ENCODE data around the gene ADGRG6.

Gene ADGRG6

GRCh38 chr6:142354650-142355049 is 52.8 kb downstream of the ADGRG6 start:
- no peak for DNase-seq

- DNase-seq: no peak
Measured at GRCh38 chr6:142355520-142356174, 53.8 kb downstream of the ADGRG6 start.

GRCh38 chr6:142356201-142356883 is 54.5 kb downstream of the ADGRG6 start:
- DNase-seq: no peak

GRCh38 chr6:142356884-142357225 is 55.0 kb downstream of the ADGRG6 start:
- no peak for DNase-seq

GRCh38 chr6:142357879-142358278 is 56.1 kb downstream of the ADGRG6 start:
- DNase-seq: no peak

GRCh38 chr6:142359271-142359960 is 57.6 kb downstream of the ADGRG6 start:
- DNase-seq: no peak

GRCh38 chr6:142361345-142361744 is 59.5 kb downstream of the ADGRG6 start:
- no peak for DNase-seq

- DNase-seq: no peak
Measured at GRCh38 chr6:142361779-142362750, 60.3 kb downstream of the ADGRG6 start.

- DNase-seq: no peak
Measured at GRCh38 chr6:142367061-142367460, 65.3 kb downstream of the ADGRG6 start.

GRCh38 chr6:142367501-142368018 is 65.8 kb downstream of the ADGRG6 start:
- no peak for DNase-seq

- no peak for DNase-seq
Measured at GRCh38 chr6:142369266-142369665, 67.5 kb downstream of the ADGRG6 start.

- no peak for DNase-seq
Measured at GRCh38 chr6:142372348-142372747, 70.5 kb downstream of the ADGRG6 start.

GRCh38 chr6:142373268-142374090 is 71.7 kb downstream of the ADGRG6 start:
- DNase-seq: no peak

GRCh38 chr6:142374091-142374770 is 72.4 kb downstream of the ADGRG6 start:
- DNase-seq: no peak

GRCh38 chr6:142374965-142375733 is 73.3 kb downstream of the ADGRG6 start:
- DNase-seq: no peak

- no peak for DNase-seq
Measured at GRCh38 chr6:142376115-142376514, 74.3 kb downstream of the ADGRG6 start.

- no peak for DNase-seq
Measured at GRCh38 chr6:142376800-142377496, 75.1 kb downstream of the ADGRG6 start.

- DNase-seq: no peak
Measured at GRCh38 chr6:142377497-142377848, 75.7 kb downstream of the ADGRG6 start.

- no peak for DNase-seq
Measured at GRCh38 chr6:142378138-142378875, 76.5 kb downstream of the ADGRG6 start.

Data from stimulated activated CD4-positive, alpha-beta T cell treated with anti-CD3 and anti-CD28 coated beads, Interleukin-4, amount 100 ng/mL, for 1 hour (primary cell).